ENCODE data around the gene TWIST1.

DNA sequence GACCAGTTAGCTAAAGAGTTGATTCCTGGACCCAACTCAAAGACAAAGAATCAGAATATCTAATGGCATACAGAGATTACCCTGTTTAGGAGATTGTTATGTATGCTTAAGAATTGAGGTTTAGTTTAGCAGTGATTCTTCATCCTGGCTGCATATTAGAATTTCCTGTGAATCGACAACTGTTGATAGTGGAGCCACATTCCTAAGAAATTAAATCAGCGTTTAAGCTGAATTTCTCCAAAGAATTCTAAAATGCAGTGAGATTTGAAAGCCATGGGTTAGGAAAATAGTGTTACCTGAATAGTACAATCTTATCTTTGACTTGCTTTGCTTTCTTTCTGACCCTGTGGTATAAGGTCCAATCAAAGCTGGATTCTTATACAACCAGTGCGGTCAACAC, 44.2 kb upstream of the TWIST1 start:
- no peak for TF ChIP-seq SUZ12 (IDR thresholded peaks at IDR 0.05; ENCODE audit: extremely low read depth, insufficient read depth, insufficient read length)
- no peak for TF ChIP-seq ZNF274 (IDR thresholded peaks at IDR 0.05; ENCODE audit: low read depth, low read length)

Data from NT2/D1 (cell line).